Breast epithelium (tissue), 4 donors: ENCODE measurements around the gene NEU1. TPM values are rescaled to one million over a fixed set of nuclear protein-coding genes. Genes with fewer than 3 reads are reported as not detected.

ENCODE experiments used
- DNase-seq, 2 donors: peaks; one replicate each; pipeline ENCODE4 v3.0.0-alpha.2; 2019; ENCODE audit warnings: low spot score in 2 of 2
- H3K27ac ChIP-seq, 2 donors: fragments of 200-600 bp; sonication (generic) in 1 of 2; one replicate each; pipeline ENCODE4 v1.5.1; 2016 to 2019; ENCODE audit warnings: mild to moderate bottlenecking in 1 of 2
- H3K27me3 ChIP-seq, 2 donors: fragments of 200-600 bp; sonication (generic) in 1 of 2; one replicate each; pipeline versions ENCODE4 v1.5.1 to v1.6.0; 2017 to 2019; ENCODE audit warnings: control low read depth in 1 of 2, mild to moderate bottlenecking in 1 of 2
- H3K36me3 ChIP-seq: fragments of 200-600 bp; one replicate; pipeline ENCODE4 v1.5.1; 2019
- H3K4me1 ChIP-seq, 2 donors: fragments of 200-600 bp; sonication (generic); one replicate each; pipeline ENCODE4 v1.5.1; 2016 to 2019; ENCODE audit warnings: control low read depth in 1 of 2
- H3K4me3 ChIP-seq, 3 donors: fragments of 200-600 bp; sonication (generic); 1 replicate in 2 of 3; 2 replicates in 1 of 3; pipeline ENCODE4 v1.5.1; 2016 to 2019; ENCODE audit warnings: mild to moderate bottlenecking in 3 of 3, moderate library complexity in 2 of 3
- H3K9me3 ChIP-seq, 2 donors: fragments of 200-600 bp; sonication (generic) in 1 of 2; one replicate each; pipeline ENCODE4 v1.5.1; 2016 to 2019; ENCODE audit warnings: control low read depth in 1 of 2
- CTCF ChIP-seq, 3 donors: fragments of 450-650 bp; IDR thresholded peaks; one replicate each; pipeline ENCODE4 v1.5.1; 2016 to 2017; ENCODE audit warnings: antibody characterized with exemption in 3 of 3, mild to moderate bottlenecking in 3 of 3, moderate library complexity in 3 of 3
- POLR2A ChIP-seq: fragments of 450-650 bp; IDR thresholded peaks from one replicate; pipeline ENCODE4 v1.6.1; 2016; ENCODE audit warnings: antibody characterized with exemption, mild to moderate bottlenecking, moderate library complexity
- POLR2AphosphoS5 ChIP-seq, 3 donors: sonication (generic); formaldehyde crosslinking; IDR thresholded peaks; one replicate each; pipeline ENCODE4 v1.6.1; 2017; ENCODE audit warnings: antibody characterized with exemption in 3 of 3
- intact Hi-C: fragments of 100-400 bp; cut with DNase I; formaldehyde crosslinking; loops from one replicate; pipeline ENCODE4 v1.15.1; 2023; ENCODE audit warnings: low total_unique reads
- total RNA-seq, 3 donors: library from RNA; depleted of rRNA; stranded (reverse); fragments of >200 nt; gene quantifications; one replicate each; pipeline ENCODE4 v1.1.0, GENCODE V29; 2016

Gene NEU1
- total RNA-seq, 3 donors from 2014 or later, result 44.6 to 57.3 (median 48.9) TPM

- no peak for DNase-seq
- H3K9me3 ChIP-seq, result no peaks in the 10 kb centered on the region
- intact Hi-C loops, result no loop called here
- no peaks in the 10 kb centered on the region for H3K4me1 ChIP-seq
- TF ChIP-seq POLR2AphosphoS5 (IDR thresholded peaks at IDR 0.05), result no peak
- TF ChIP-seq CTCF (IDR thresholded peaks at IDR 0.05), result no peak
- no peak for TF ChIP-seq POLR2A
- peaks cover 2% of the 10 kb centered on the region for H3K36me3 ChIP-seq
- H3K27ac ChIP-seq, result no peak overlapping the region
- H3K4me3 ChIP-seq, result no peak overlapping the region
- H3K27me3 ChIP-seq, result no peaks in the 10 kb centered on the region
Observed at GRCh38 chr6:31892821-31893220, 30.2 kb upstream of the NEU1 start.

GRCh38 chr6:31889331-31889972 is 26.8 kb upstream of the NEU1 start:
- Histone ChIP-seq H3K36me3 (peaks cover 16% of the 10 kb centered on the region), H3K9me3 (no peaks in the 10 kb centered on the region), H3K4me3 (no peak overlapping the region), H3K27me3 (no peaks in the 10 kb centered on the region), H3K27ac (no peak overlapping the region), H3K4me1 (no peaks in the 10 kb centered on the region)
- TF ChIP-seq POLR2AphosphoS5 (IDR thresholded peaks at IDR 0.05) (no peak), CTCF (IDR thresholded peaks at IDR 0.05) (no peak), POLR2A (no peak)
- intact Hi-C loops, result no loop called here
- no peak for DNase-seq

- H3K27ac ChIP-seq, result peak overlapping the region in 1 of 2 donors; percentile 19
- no peak overlapping the region for H3K4me3 ChIP-seq
- no peaks in the 10 kb centered on the region for H3K9me3 ChIP-seq
- TF ChIP-seq POLR2AphosphoS5 (IDR thresholded peaks at IDR 0.05) (no peak), CTCF (IDR thresholded peaks at IDR 0.05) (peak; percentile 18 to 36 (median 32))
- no peaks in the 10 kb centered on the region for H3K4me1 ChIP-seq
- no peaks in the 10 kb centered on the region for H3K27me3 ChIP-seq
- peaks cover 19% of the 10 kb centered on the region for H3K36me3 ChIP-seq
- no peak for DNase-seq
- intact Hi-C loops, result no loop called here
Observed at GRCh38 chr6:31888276-31889258, 25.9 kb upstream of the NEU1 start.

- H3K27me3 ChIP-seq, result no peaks in the 10 kb centered on the region
- H3K4me3 ChIP-seq, result no peak overlapping the region
- intact Hi-C loops, result no loop called here
- H3K27ac ChIP-seq, result no peak overlapping the region
- peaks cover 24% of the 10 kb centered on the region for H3K36me3 ChIP-seq
- no peaks in the 10 kb centered on the region for H3K9me3 ChIP-seq
- no peak for DNase-seq
- no peaks in the 10 kb centered on the region for H3K4me1 ChIP-seq
- TF ChIP-seq CTCF (IDR thresholded peaks at IDR 0.05), result no peak
- no peak for TF ChIP-seq POLR2A
- TF ChIP-seq POLR2AphosphoS5 (IDR thresholded peaks at IDR 0.05), result no peak
Observed at GRCh38 chr6:31887173-31888007, 24.8 kb upstream of the NEU1 start.
